Left cardiac atrium (tissue), 4 donors: ENCODE results near the gene PLEKHA5. TPM values are rescaled to one million over a fixed set of nuclear protein-coding genes. Genes with fewer than 3 reads are reported as not detected.
"Not testable (repeated sequence)": the region's sequence is repeated elsewhere in the genome, so short reads cannot be mapped to it uniquely, and the experiment has no call there.

Experiments
- ATAC-seq, 2 donors: fragments of 200-7000 bp; cut with Tn5 transposase; one replicate each; pipeline ENCODE4 v1.9.1; 2020; ENCODE audit warnings: mild to moderate bottlenecking in 2 of 2, moderate library complexity in 2 of 2
- DNase-seq: peaks from one replicate; pipeline ENCODE4 v3.0.0-alpha.2; 2020
- intact Hi-C, 2 donors: fragments of 100-400 bp; cut with DNase I; formaldehyde crosslinking; loops; one replicate each; pipeline versions ENCODE4 v1.14.1 to v1.15.1; 2022 to 2023
- total RNA-seq, 2 donors: library from RNA; stranded (reverse); fragmentation: NEBNext Ultra II Directional; extraction: Animal tissue kit (Norgen Biotek cat#: 25700); gene quantifications; one replicate each; pipeline ENCODE4 v1.2.1, GENCODE V29; 2021
- donor health status: DM: no; HTN: yes; CAD: no.
- donor health status: DM: no; HTN: yes; CAD: no; lungs with severe emphysema.
- donor health status: DM: yes; HTN: yes; CAD: no.
- donor health status: Dilated cardiomyopathy.

Gene PLEKHA5
- total RNA-seq, 2 donors from 2014 or later: 36.9 to 53.4 TPM

GRCh38 chr12:19161216-19161615 lies 31.7 kb downstream of the PLEKHA5 start:
- intact Hi-C loops: loop anchor here in 1 of 2 donors (10.0 kb wide), 1 partner anchor 406 kb away; no protein-coding TSS in a partner anchor
- no peak for ATAC-seq
- DNase-seq: no peak

- DNase-seq: no peak
- intact Hi-C loops: loop anchor here in 1 of 2 donors (10.0 kb wide), 1 partner anchor 411 kb away; no protein-coding TSS in a partner anchor
- no peak for ATAC-seq
These were observed 35.9 kb downstream of the PLEKHA5 start for GRCh38 chr12:19165451-19165850.

GRCh38 chr12:19166387-19166786 lies 36.9 kb downstream of the PLEKHA5 start:
- ATAC-seq (no peak), DNase-seq (no peak)
- intact Hi-C loops: loop anchor here in 1 of 2 donors (10.0 kb wide), 1 partner anchor 412 kb away; no protein-coding TSS in a partner anchor

GRCh38 chr12:19166956-19167355 lies 37.4 kb downstream of the PLEKHA5 start:
- ATAC-seq (no peak), DNase-seq (no peak)

GRCh38 chr12:19167708-19168107 lies 38.2 kb downstream of the PLEKHA5 start:
- ATAC-seq: no peak
- no peak for DNase-seq
- intact Hi-C loops: loop anchor here in 1 of 2 donors (10.0 kb wide), 1 partner anchor 413 kb away; no protein-coding TSS in a partner anchor

More at GRCh38 chr12:19166956-19167355, 37.4 kb downstream of the PLEKHA5 start:
- intact Hi-C loops: loop anchor here in 1 of 2 donors (10.0 kb wide), 1 partner anchor 412 kb away; no protein-coding TSS in a partner anchor

GRCh38 chr12:19168644-19169043 lies 39.1 kb downstream of the PLEKHA5 start:
- intact Hi-C loops: loop anchor here in 1 of 2 donors (10.0 kb wide), 1 partner anchor 414 kb away; no protein-coding TSS in a partner anchor
- no peak for ATAC-seq
- no peak for DNase-seq

GRCh38 chr12:19169222-19169621 lies 39.7 kb downstream of the PLEKHA5 start:
- intact Hi-C loops: loop anchor here in 1 of 2 donors (10.0 kb wide), 1 partner anchor 414 kb away; no protein-coding TSS in a partner anchor
- DNase-seq (no peak), ATAC-seq (peak in 1 of 2 donors; percentile 15)

- intact Hi-C loops, DNase-seq, ATAC-seq: not testable (repeated sequence)
These were observed 40.8 kb downstream of the PLEKHA5 start for GRCh38 chr12:19170286-19170685.

- intact Hi-C loops: no loop called here
- peak in 1 of 2 donors; percentile 11 for ATAC-seq
These were observed 42.2 kb downstream of the PLEKHA5 start for GRCh38 chr12:19171731-19172130.

GRCh38 chr12:19177754-19178153 lies 48.2 kb downstream of the PLEKHA5 start:
- ATAC-seq (peak in 1 of 2 donors; percentile 26), DNase-seq (no peak)
- intact Hi-C loops: no loop called here

More at GRCh38 chr12:19171731-19172130, 42.2 kb downstream of the PLEKHA5 start:
- DNase-seq: no peak

- ATAC-seq: no peak
- intact Hi-C loops: loop anchor here (5.0 to 10.0 kb wide), 5 partner anchors 45 to 925 kb away; no protein-coding TSS in a partner anchor
These were observed 50.5 kb downstream of the PLEKHA5 start for GRCh38 chr12:19179986-19180385.

GRCh38 chr12:19181666-19182426 lies 52.3 kb downstream of the PLEKHA5 start:
- ATAC-seq: no peak
- DNase-seq: no peak
- intact Hi-C loops: loop anchor here (5.0 to 10.0 kb wide), 5 partner anchors 47 to 927 kb away; no protein-coding TSS in a partner anchor

More at GRCh38 chr12:19179986-19180385, 50.5 kb downstream of the PLEKHA5 start:
- DNase-seq: no peak

GRCh38 chr12:19183121-19183838 lies 53.7 kb downstream of the PLEKHA5 start:
- intact Hi-C loops: loop anchor here (5.0 to 10.0 kb wide), 5 partner anchors 48 to 928 kb away; no protein-coding TSS in a partner anchor
- ATAC-seq: peak in 1 of 2 donors; percentile 38
- no peak for DNase-seq

- intact Hi-C loops: loop anchor here (5.0 to 10.0 kb wide), 5 partner anchors 51 to 931 kb away; no protein-coding TSS in a partner anchor
- no peak for DNase-seq
- ATAC-seq: no peak
These were observed 55.9 kb downstream of the PLEKHA5 start for GRCh38 chr12:19185262-19185929.

- intact Hi-C loops: loop anchor here (2.0 to 10.0 kb wide), 6 partner anchors 52 to 932 kb away; no protein-coding TSS in a partner anchor
- peak; percentile 32 to 38 for ATAC-seq
- no peak for DNase-seq
These were observed 57.5 kb downstream of the PLEKHA5 start for GRCh38 chr12:19186722-19187661.

- ATAC-seq (no peak), DNase-seq (no peak)
- intact Hi-C loops: loop anchor here (5.0 to 10.0 kb wide), 5 partner anchors 55 to 935 kb away; no protein-coding TSS in a partner anchor
These were observed 60.0 kb downstream of the PLEKHA5 start for GRCh38 chr12:19189522-19189921.

GRCh38 chr12:19190292-19191031 lies 60.9 kb downstream of the PLEKHA5 start:
- no peak for DNase-seq
- ATAC-seq: peak; percentile 64 to 81
- intact Hi-C loops: loop anchor here in 1 of 2 donors (10.0 kb wide), 1 partner anchor 94 kb away; no protein-coding TSS in a partner anchor
